Measurements from ENCODE around the gene ANTXR2. TPM values are rescaled to one million over a fixed set of nuclear protein-coding genes. Genes with fewer than 3 reads are reported as not detected.

ANTXR2 gene
- total RNA-seq, 1 donor from 2014 or later, result 46.9 TPM

- no peaks in the 10 kb centered on the region for H3K9me3 Mint-ChIP-seq (ENCODE audit: low read depth)
These were observed 14.3 kb downstream of the ANTXR2 start for GRCh38 chr4:80058740-80059139.

GRCh38 chr4:80054375-80054774 is 18.7 kb downstream of the ANTXR2 start:
- H3K4me3 Mint-ChIP-seq (ENCODE audit: low read depth), result no peak overlapping the region
- H3K9me3 Mint-ChIP-seq (ENCODE audit: low read depth), result no peaks in the 10 kb centered on the region
- DNase-seq (ENCODE audit: low spot score, unreplicated experiment), result no peak
- H3K27ac Mint-ChIP-seq, result no peak overlapping the region
- H3K27me3 Mint-ChIP-seq, result no peaks in the 10 kb centered on the region
- H3K36me3 Mint-ChIP-seq (ENCODE audit: insufficient read depth), result peaks cover 25% of the 10 kb centered on the region
- TF ChIP-seq, protein P1, sequence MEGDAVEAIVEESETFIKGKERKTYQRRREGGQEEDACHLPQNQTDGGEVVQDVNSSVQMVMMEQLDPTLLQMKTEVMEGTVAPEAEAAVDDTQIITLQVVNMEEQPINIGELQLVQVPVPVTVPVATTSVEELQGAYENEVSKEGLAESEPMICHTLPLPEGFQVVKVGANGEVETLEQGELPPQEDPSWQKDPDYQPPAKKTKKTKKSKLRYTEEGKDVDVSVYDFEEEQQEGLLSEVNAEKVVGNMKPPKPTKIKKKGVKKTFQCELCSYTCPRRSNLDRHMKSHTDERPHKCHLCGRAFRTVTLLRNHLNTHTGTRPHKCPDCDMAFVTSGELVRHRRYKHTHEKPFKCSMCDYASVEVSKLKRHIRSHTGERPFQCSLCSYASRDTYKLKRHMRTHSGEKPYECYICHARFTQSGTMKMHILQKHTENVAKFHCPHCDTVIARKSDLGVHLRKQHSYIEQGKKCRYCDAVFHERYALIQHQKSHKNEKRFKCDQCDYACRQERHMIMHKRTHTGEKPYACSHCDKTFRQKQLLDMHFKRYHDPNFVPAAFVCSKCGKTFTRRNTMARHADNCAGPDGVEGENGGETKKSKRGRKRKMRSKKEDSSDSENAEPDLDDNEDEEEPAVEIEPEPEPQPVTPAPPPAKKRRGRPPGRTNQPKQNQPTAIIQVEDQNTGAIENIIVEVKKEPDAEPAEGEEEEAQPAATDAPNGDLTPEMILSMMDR (IDR thresholded peaks at IDR 0.05; ENCODE audit: unreplicated experiment), result no peak
- H3K4me1 Mint-ChIP-seq (ENCODE audit: low read depth), result no peaks in the 10 kb centered on the region

More at GRCh38 chr4:80058740-80059139, 14.3 kb downstream of the ANTXR2 start:
- Mint-ChIP-seq H3K27ac (no peak overlapping the region), H3K4me3 (ENCODE audit: low read depth) (no peak overlapping the region), H3K4me1 (ENCODE audit: low read depth) (no peaks in the 10 kb centered on the region), H3K27me3 (no peaks in the 10 kb centered on the region), H3K36me3 (ENCODE audit: insufficient read depth) (peaks cover 8% of the 10 kb centered on the region)
- no peak for DNase-seq (ENCODE audit: low spot score, unreplicated experiment)
- TF ChIP-seq, protein P1 (IDR thresholded peaks at IDR 0.05; ENCODE audit: unreplicated experiment), result no peak

- H3K27ac Mint-ChIP-seq, result no peak overlapping the region
- H3K36me3 Mint-ChIP-seq (ENCODE audit: insufficient read depth), result peaks cover 25% of the 10 kb centered on the region
- TF ChIP-seq, protein P1 (IDR thresholded peaks at IDR 0.05; ENCODE audit: unreplicated experiment), result no peak
- no peaks in the 10 kb centered on the region for H3K9me3 Mint-ChIP-seq (ENCODE audit: low read depth)
- H3K4me3 Mint-ChIP-seq (ENCODE audit: low read depth), result no peak overlapping the region
- H3K4me1 Mint-ChIP-seq (ENCODE audit: low read depth), result no peaks in the 10 kb centered on the region
- no peaks in the 10 kb centered on the region for H3K27me3 Mint-ChIP-seq
- DNase-seq (ENCODE audit: low spot score, unreplicated experiment), result no peak
These were observed 19.7 kb downstream of the ANTXR2 start for GRCh38 chr4:80053140-80053910.

- Mint-ChIP-seq H3K27ac (no peak overlapping the region), H3K4me3 (ENCODE audit: low read depth) (no peak overlapping the region), H3K4me1 (ENCODE audit: low read depth) (no peaks in the 10 kb centered on the region), H3K36me3 (ENCODE audit: insufficient read depth) (peaks cover 28% of the 10 kb centered on the region), H3K27me3 (no peaks in the 10 kb centered on the region), H3K9me3 (ENCODE audit: low read depth) (no peaks in the 10 kb centered on the region)
- TF ChIP-seq, protein P1 (IDR thresholded peaks at IDR 0.05; ENCODE audit: unreplicated experiment), result no peak
- DNase-seq (ENCODE audit: low spot score, unreplicated experiment), result no peak
These were observed 23.1 kb downstream of the ANTXR2 start for GRCh38 chr4:80049813-80050534.

DNA sequence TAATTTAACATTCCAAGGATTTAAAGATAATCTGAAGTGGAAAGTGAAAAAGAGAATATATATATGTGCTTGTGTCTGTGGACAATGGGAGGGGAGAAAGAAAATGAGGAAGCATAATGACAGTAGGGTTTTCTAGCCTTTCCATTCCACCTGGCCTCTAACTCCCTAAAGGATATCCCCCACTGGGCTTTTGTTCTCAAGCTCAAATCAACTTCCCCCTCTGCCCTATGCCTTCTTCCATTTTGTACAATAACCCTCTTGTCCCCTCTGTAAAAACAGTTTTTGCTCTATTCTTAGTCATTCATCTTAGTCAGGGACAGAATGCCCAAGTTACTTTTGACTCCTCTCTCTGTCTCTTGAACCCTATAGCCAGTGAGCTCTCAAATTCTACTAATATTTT is 23.6 kb downstream of the ANTXR2 start:
- no peaks in the 10 kb centered on the region for H3K9me3 Mint-ChIP-seq (ENCODE audit: low read depth)
- no peak overlapping the region for H3K4me3 Mint-ChIP-seq (ENCODE audit: low read depth)
- no peaks in the 10 kb centered on the region for H3K4me1 Mint-ChIP-seq (ENCODE audit: low read depth)
- H3K27me3 Mint-ChIP-seq, result no peaks in the 10 kb centered on the region
- no peak overlapping the region for H3K27ac Mint-ChIP-seq
- H3K36me3 Mint-ChIP-seq (ENCODE audit: insufficient read depth), result peaks cover 27% of the 10 kb centered on the region
- TF ChIP-seq, protein P1 (IDR thresholded peaks at IDR 0.05; ENCODE audit: unreplicated experiment), result no peak
- DNase-seq (ENCODE audit: low spot score, unreplicated experiment), result no peak

All from progenitor cell of endocrine pancreas (in vitro differentiated cells).